NCI-H1105 (cell line): ENCODE measurements around the gene TRIM16.
"Not testable (repeated sequence)": the region's sequence is repeated elsewhere in the genome, so short reads cannot be mapped to it uniquely, and the experiment has no call there.

ENCODE experiments used
- DNase-seq: peaks from one replicate; lab custom pipeline; 2025; lab: John Stamatoyannopoulos, UW

The TRIM16 gene

DNA sequence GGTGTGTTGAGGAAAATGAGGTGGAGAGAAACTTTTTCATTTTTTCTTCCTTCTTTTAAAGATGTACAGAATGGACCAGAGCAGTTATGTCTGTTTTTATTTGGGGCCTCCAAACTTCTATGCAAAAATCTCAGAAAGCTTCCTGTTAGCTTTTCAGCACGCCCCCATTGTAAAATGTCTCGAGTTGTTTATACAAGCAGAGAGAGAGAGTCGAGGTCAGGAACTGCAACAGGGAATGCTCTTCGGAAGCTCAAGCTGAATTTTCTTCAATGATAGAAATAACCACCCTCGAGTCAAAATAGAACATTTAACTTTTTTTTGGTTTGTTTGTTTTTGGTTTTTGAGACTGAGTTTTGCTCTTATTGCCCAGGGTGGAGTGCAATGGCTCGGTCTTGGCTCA lies 68.3 kb downstream of the TRIM16 start:
- not testable (repeated sequence) for DNase-seq

DNA sequence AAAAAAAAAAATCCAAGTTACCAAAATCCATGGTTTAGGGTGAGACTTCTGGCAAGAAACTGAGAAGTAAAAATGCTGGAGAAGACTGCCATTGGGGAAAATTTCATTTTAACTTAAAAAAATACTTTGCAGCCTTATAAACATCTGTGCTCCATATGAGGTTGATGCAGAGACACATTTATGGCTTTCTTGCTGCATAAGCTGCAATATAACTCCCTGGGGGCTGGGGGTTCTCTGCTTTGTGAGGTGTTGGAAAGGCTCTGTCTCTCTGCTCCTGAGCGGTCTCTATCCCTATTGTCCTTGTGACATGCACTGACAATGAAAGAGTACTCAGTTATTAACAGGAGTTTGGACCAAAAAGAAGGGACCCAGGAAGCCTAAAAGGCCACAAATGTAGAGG lies 71.0 kb downstream of the TRIM16 start:
- DNase-seq: not testable (repeated sequence)

DNA sequence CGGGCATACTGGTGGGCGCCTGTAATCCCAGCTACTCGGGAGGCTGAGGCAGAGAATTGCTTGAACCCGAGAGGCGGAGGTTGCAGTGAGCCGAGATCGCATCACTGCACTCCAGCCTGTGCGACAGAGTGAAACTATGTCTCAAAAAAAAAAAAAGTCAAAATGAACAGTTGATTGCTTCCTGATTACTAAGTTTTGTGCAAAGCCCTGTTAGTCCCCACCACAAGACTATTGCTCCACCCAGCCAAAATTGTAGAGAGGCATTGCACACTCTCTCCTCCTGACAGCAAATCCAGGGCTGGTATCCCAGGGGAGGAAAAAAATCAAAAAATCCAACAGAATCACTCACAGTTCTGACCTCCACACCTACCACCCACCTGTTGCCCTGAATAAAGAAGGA lies 91.2 kb downstream of the TRIM16 start:
- not testable (repeated sequence) for DNase-seq

DNA sequence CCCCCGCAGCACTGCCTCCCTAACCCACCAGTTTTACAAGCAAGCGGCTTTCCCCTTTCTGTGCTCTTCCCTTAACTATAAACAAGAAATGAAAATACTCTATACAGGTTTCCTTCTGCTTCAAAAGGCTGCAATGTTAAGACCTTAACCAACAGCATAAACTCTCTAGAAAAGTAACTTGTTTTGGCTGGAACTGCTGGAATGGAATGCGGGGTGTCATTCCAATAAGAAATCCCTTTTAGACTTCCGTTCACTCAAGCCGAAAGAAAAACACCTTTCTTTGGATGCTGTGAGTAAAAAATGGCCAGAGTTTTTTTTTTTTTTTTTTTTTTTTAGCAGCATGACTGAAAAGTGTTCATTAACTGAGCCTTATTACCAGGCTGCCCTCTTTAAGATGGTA lies 92.1 kb downstream of the TRIM16 start:
- DNase-seq: not testable (repeated sequence)

DNA sequence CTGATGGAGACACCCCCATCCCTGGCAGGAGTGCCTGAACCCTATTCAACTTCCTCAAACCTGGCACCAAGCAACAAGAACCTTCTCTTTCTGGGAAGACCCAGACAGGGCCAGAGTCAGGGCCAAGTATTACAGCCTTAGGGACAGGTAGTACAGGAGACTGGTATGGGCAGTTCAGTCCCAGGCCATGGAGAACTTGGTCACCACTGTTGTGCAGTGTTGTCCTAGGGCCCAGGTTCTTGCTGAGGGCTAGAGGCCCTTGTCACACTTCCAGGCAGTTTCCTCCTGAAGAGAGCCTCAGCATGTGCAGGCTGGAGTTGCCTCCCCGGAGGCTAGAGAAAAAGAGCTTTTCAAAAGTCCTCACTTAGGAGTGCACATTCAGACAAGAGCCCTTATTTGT lies 93.3 kb downstream of the TRIM16 start:
- not testable (repeated sequence) for DNase-seq

DNA sequence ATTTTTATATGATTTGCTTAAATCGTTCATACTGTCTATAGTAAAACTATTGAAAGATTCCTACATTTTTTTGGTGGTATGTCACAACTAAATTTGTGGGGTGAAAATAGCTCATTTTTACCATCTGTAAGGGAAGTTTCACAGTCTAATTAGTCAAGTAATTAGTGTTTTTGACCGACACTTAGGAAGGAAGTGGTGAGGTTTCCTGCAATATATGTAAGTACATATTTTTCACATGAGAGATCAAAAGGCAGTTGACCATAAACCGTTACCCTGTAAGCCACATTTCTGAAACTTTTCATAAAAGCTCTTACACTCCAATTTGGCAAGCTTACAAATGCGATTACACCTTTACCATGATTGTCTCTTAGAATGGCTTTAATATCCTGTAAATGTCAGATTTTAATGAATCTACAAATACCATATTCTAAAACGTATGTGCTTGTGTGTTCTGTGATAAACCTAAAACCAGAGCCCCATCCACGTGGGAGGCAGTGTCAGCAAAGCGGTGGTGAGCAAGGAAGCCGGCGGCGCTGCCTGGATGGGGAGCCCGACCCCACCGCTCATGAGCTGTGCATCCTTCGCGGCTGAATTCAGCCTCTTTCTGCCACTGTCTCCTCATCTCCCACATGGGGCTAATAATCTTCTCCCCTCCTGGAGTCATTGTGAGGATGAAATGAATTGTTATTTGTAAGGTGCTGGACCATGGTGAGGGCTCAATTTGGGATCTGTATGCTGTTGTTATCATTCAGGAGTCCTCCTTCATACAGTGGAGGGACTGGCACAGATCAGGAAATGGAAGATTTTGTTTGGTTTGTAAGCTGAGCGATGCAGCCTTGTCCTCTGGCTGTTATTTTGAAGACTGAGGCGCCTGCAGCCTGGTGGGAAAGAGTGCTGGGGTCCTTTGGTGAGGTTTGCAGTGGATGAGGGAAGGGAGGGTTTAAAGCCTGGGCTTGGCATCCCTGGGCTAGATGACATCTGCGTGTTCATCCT lies 94.3 kb downstream of the TRIM16 start:
- not testable (repeated sequence) for DNase-seq

DNA sequence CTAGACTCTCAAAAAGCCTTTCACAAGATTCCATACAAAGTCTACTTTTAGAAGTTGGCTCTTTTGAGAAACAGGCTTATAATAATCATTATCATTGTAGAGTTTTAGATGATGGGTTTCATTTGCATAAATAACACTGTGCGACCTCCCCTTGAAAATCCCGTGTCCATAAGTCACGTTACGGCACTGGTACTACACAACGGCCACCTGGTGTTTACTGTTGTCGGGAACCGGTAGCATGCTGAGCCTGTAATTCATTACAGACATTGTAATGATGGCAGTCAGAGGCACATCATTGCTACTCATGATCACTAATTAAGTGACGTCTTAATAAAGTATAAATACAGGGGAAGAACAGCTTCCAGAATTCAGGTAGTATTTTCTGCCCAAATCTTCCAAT lies 96.1 kb downstream of the TRIM16 start:
- peak; percentile 17 for DNase-seq

DNA sequence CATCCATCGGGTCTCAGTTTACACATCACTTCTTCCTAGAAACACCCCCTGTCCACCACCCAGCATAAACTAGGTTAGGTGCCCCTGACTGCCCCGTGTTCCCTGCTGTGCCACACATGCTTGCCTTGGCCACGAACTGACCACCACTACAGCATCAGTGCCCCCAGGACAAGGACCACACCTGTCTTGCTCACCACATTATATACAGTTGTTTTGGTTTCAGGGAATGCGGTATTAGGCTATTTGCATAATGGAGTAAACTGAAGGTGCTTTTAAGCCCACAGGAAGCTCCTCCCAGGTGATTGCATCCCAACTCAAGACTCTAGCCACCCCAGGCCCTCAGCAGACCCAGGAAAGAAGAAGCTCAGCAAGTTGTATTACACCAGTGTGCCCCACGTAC lies 100.8 kb downstream of the TRIM16 start:
- not testable (repeated sequence) for DNase-seq

DNA sequence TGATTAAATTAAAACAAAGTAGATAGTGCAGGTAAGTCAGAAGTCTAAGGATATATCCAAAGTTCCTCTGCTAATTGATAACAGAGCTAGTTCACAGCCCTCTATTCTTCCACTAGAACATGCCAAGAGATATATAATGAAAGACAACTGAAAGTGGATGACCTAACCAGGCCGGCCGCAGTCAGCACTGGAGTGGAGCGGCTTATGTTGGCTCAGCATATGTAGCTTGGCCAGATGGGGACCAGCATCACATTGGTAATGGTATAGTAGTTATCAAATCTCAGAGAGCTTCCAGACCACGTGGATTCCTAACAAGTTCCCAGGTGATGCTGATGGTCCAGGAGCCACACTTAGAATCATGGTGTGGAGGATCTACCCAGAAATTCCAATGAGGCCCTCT lies 102.6 kb downstream of the TRIM16 start:
- not testable (repeated sequence) for DNase-seq
